ENCODE data around the gene RNFT2. TPM values are rescaled to one million over a fixed set of nuclear protein-coding genes. Genes with fewer than 3 reads are reported as not detected.
A peak's percentile ranks its signal among the peaks of the same experiment; 100 is the strongest.

RNFT2 gene
- total RNA-seq, 1 experiment from 2014 or later, result 29.5 TPM

DNA sequence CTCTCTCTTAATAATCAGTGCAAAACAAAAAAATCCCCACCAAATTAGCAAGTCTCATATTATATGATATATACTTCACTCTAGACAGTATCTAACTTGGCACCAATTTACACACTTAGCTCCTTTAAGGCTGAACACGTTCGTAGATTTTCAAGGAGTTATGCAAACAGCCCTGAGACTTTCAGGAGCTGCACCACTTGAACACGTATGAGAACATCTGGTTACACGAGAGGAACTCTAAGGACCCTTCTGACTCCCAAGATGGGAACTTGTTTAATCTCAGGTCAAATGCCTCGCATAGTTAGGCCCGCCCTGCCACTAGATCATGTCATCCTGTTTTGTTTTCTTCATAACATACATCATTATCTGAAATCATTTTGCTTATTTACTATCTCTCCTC is 10.2 kb upstream of the RNFT2 start:
- Histone ChIP-seq H3K27ac (ENCODE audit: insufficient read length, low read depth, low read length) (no peak overlapping the region), H3K9me3 (ENCODE audit: control insufficient read depth, low read depth, low read length) (no peaks in the 10 kb centered on the region), H3K4me2 (ENCODE audit: insufficient read depth, insufficient read length, low read length) (no peak overlapping the region), H3K23me2 (ENCODE audit: insufficient read length, low read depth, low read length, poor library complexity, severe bottlenecking) (no peaks in the 10 kb centered on the region), H3K56ac (ENCODE audit: insufficient read length, low read depth, low read length) (no peak overlapping the region), H2BK15ac (ENCODE audit: low read depth, low read length) (no peak overlapping the region), H3K4ac (ENCODE audit: low read depth, low read length) (no peak overlapping the region), H2BK20ac (ENCODE audit: low read depth, low read length, poor library complexity, severe bottlenecking) (no peak overlapping the region), H3K14ac (ENCODE audit: insufficient read depth, low read length) (no peak overlapping the region), H3K4me1 (ENCODE audit: insufficient read depth, low read length) (no peaks in the 10 kb centered on the region), H3K79me1 (ENCODE audit: insufficient read depth, low read depth, low read length, poor library complexity, severe bottlenecking) (peaks cover 6% of the 10 kb centered on the region), H2BK5ac (ENCODE audit: insufficient read length, low read length) (no peak overlapping the region), H3K23ac (ENCODE audit: insufficient read length, low read depth, low read length) (no peak overlapping the region), H4K20me1 (ENCODE audit: control insufficient read depth, insufficient read depth, insufficient read length) (no peaks in the 10 kb centered on the region), H2BK120ac (ENCODE audit: low read depth, low read length, poor library complexity, severe bottlenecking) (no peak overlapping the region), H3K27me3 (ENCODE audit: insufficient read depth, low read length) (no peaks in the 10 kb centered on the region), H2BK12ac (ENCODE audit: insufficient read length, low read depth, low read length) (no peak overlapping the region), H2AK5ac (ENCODE audit: insufficient read length, low read length) (no peak overlapping the region), H2AFZ (ENCODE audit: low read length) (no peak overlapping the region), H3T11ph (ENCODE audit: low read length) (no peak overlapping the region), H4K5ac (ENCODE audit: insufficient read length, low read depth, low read length) (no peak overlapping the region), H3K79me2 (ENCODE audit: insufficient read depth, low read length) (peaks cover 2% of the 10 kb centered on the region; the same call in 1 of the 2 replicates), H4K8ac (replicated peaks; ENCODE audit: insufficient read length, low read depth, low read length) (no peak overlapping the region), H3K18ac (ENCODE audit: insufficient read length, low read depth, low read length) (no peak overlapping the region), H3K9ac (ENCODE audit: extremely low read depth, insufficient read length, low read length) (no peak overlapping the region), H4K91ac (ENCODE audit: insufficient read length, low read depth, low read length) (no peak overlapping the region)
- no peak for DNase-seq
- Mint-ChIP-seq H3K4me1 (peaks cover 10 to 13% of the 10 kb centered on the region in 2 experiments), H3K4me3 (no peak overlapping the region), H3K27ac (peak overlapping the region in 1 of 3 experiments; percentile 22; a peak in 1 of 7 replicates), H3K9me3 (no peaks in the 10 kb centered on the region), H3K27me3 (ENCODE audit: low read depth) (no peaks in the 10 kb centered on the region), H3K36me3 (ENCODE audit: insufficient read depth in 1 of 3, low read depth in 3 of 3) (peaks cover 0 to 5% (median 4%) of the 10 kb centered on the region in 3 experiments; a peak in 5 of 7 replicates)
- WGBS (ENCODE audit: extremely low coverage, insufficient read length, low lambda C conversion rate), result no CpG with 5 or more reads among the region's 6 CpGs
- TF ChIP-seq, protein P1, sequence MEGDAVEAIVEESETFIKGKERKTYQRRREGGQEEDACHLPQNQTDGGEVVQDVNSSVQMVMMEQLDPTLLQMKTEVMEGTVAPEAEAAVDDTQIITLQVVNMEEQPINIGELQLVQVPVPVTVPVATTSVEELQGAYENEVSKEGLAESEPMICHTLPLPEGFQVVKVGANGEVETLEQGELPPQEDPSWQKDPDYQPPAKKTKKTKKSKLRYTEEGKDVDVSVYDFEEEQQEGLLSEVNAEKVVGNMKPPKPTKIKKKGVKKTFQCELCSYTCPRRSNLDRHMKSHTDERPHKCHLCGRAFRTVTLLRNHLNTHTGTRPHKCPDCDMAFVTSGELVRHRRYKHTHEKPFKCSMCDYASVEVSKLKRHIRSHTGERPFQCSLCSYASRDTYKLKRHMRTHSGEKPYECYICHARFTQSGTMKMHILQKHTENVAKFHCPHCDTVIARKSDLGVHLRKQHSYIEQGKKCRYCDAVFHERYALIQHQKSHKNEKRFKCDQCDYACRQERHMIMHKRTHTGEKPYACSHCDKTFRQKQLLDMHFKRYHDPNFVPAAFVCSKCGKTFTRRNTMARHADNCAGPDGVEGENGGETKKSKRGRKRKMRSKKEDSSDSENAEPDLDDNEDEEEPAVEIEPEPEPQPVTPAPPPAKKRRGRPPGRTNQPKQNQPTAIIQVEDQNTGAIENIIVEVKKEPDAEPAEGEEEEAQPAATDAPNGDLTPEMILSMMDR (conservative IDR thresholded peaks at IDR 0.05), result no peak

All from H9 (cell line).